Vagina (tissue), 2 donors: ENCODE data around the gene MYL11.

Source experiments
- POLR2A ChIP-seq, 2 donors: fragments of 450-650 bp; IDR thresholded peaks; one replicate each; pipeline ENCODE4 v1.6.1; 2017; ENCODE audit warnings: antibody characterized with exemption in 2 of 2, mild to moderate bottlenecking in 2 of 2, moderate library complexity in 2 of 2
- TF ChIP-seq, protein P1 (sequence below), 3 experiments: fragments of 450-650 bp in 2 of 3; fragments of 200-600 bp in 1 of 3; sonication (generic) in 1 of 3; IDR thresholded peaks; one replicate each; pipeline ENCODE4 v1.5.1; 2017 to 2019; ENCODE audit warnings: antibody characterized with exemption in 3 of 3, mild to moderate bottlenecking in 2 of 3, moderate library complexity in 2 of 3

DNA sequence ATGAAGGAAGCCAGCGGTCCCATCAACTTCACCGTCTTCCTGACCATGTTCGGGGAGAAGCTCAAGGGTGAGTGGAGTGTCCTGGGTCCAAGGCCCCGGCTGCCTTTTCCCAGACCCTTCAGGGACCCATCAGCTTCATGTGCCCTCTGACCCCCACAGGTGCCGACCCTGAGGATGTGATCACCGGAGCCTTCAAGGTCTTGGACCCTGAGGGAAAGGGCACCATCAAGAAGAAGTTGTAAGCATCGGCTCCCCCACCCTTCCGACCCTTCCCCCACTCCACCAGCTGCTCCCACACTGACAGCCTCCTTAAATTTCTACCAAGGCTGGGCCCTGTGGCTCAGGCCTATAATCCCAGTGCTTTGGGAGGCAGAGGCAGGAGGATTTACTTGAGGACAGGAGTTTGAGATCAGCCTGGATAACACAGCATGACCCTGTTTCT, 1.9 kb downstream of the MYL11 start:
- TF ChIP-seq, protein P1, sequence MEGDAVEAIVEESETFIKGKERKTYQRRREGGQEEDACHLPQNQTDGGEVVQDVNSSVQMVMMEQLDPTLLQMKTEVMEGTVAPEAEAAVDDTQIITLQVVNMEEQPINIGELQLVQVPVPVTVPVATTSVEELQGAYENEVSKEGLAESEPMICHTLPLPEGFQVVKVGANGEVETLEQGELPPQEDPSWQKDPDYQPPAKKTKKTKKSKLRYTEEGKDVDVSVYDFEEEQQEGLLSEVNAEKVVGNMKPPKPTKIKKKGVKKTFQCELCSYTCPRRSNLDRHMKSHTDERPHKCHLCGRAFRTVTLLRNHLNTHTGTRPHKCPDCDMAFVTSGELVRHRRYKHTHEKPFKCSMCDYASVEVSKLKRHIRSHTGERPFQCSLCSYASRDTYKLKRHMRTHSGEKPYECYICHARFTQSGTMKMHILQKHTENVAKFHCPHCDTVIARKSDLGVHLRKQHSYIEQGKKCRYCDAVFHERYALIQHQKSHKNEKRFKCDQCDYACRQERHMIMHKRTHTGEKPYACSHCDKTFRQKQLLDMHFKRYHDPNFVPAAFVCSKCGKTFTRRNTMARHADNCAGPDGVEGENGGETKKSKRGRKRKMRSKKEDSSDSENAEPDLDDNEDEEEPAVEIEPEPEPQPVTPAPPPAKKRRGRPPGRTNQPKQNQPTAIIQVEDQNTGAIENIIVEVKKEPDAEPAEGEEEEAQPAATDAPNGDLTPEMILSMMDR (IDR thresholded peaks at IDR 0.05): no peak
- no peak for TF ChIP-seq POLR2A (IDR thresholded peaks at IDR 0.05)
